Hematopoietic multipotent progenitor cell (in vitro differentiated cells): ENCODE results near the gene SOX12. TPM values are rescaled to one million over a fixed set of nuclear protein-coding genes. Genes with fewer than 3 reads are reported as not detected.

Experiments
- DNase-seq, 3 donors: peaks; one replicate each; pipeline ENCODE4 v3.0.0-alpha.2; 2011 to 2015; ENCODE audit warnings: low read depth in 2 of 3, low spot score in 2 of 3
- total RNA-seq: library from RNA; depleted of rRNA; stranded (reverse); fragments of >200 nt; gene quantifications from one replicate; pipeline ENCODE4 v1.2.3, GENCODE V29; 2012

Gene SOX12
- total RNA-seq, 1 donor = 12.4 TPM

- no peak for DNase-seq
Measured at GRCh38 chr20:358891-359555, 33.7 kb downstream of the SOX12 start.

- DNase-seq = no peak
Measured at GRCh38 chr20:361561-361960, 36.2 kb downstream of the SOX12 start.

- DNase-seq = peak in 2 of 3 donors; percentile 74 to 85
Measured at GRCh38 chr20:362271-363254, 37.2 kb downstream of the SOX12 start.

- no peak for DNase-seq
Measured at GRCh38 chr20:363319-364078, 38.1 kb downstream of the SOX12 start.

DNA sequence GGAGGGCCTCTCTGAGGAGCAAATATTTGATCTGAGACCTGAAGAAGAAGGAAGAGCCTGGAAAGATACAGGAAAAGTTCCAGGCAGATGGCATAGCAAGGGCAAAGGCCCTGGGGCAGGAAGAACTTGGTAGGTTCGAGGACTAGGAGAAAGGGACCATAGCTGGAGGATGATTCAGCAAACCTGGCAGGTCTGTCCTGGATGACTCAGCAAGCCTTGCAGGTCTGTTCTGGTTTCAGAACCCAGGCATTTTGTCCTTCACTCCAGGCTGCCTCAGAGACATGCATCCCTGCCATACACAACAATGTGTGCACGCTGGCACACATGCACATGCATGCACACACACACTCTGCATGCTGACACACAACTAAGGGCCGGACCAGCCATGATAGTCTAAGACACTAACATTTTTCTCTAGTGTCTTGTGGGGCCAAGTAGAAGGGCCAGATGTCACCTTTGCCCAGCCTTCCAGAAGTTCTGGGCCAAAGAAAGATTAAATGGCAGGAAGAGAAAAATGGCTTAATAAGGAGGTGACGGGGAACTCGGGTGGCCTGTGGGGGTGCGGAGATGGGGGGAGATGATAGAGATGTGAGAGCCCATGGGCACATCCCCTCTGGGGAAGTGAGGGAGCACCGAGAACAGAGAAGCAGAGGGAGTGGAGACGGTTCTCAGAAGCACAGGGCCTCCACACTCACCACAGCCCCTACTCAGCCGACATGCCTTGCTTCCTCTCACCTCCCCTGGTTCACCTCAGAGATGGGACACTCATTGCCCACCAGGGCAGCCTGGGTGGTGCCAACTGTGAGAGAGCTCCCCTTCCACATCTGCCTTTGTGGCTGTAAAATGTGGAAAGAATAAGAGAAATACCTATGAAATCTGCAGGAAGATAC, 39.8 kb downstream of the SOX12 start:
- peak in 1 of 3 donors; percentile 44 for DNase-seq

GRCh38 chr20:366041-366718, 40.8 kb downstream of the SOX12 start:
- DNase-seq = no peak

GRCh38 chr20:366719-367485, 41.5 kb downstream of the SOX12 start:
- no peak for DNase-seq

- DNase-seq = no peak
Measured at GRCh38 chr20:367486-367887, 42.1 kb downstream of the SOX12 start.

DNA sequence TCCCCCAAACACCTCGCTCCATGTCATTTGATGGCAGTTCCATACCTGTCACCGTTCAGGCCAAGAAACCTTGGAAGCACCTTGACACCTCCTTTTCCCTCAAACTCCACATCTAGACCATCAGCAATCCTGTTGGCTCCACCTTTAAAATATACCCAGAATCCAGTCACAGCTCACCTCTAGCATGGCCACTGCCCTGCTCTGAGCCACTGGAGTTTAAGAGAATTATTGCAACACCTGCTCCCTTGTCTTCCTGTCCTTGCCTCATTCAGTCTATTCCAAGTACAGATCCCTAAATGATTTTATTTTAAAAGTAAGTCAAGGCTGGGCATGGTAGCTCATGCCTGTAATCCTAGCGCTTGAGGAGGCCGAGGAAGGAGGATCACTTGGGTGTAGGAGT, 43.6 kb downstream of the SOX12 start:
- DNase-seq = no peak

GRCh38 chr20:370151-370600, 44.8 kb downstream of the SOX12 start:
- DNase-seq = no peak

DNA sequence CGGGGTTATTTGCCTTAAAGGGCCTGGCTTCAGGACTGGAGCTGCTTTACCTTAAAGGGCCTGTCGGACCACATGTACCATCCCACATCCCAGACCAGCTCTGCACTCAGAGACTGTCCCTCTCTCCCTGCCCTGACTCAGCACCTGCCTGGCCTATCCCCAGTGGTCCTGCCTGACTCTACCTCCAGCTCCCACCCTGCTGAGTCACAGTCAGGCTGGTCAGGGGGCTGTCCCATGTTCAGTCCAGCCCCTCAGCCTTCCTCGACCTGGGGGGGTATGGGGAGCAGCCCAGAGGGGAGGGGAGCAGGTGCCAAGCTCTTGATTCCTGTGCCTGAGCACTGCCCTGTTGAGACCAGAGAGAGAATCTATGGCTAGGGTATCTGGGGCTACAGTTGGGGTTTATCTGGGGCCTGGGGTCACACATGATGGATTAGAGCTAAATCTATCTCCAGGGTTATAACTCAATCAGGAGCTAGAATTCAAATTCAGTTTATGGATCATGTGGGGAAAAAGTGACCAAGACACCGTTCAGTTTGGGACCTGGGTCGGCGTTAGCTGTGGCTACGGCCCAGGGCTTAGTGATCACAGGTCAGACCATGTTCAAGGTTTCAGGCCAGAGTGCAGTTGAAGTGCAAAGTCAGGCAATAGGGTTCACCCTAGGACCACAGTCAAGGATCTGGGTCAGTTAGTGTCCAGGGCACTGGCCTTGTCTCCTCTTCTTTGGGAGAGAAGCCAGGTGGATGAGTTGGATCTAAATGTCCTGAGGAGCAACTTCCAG, 45.8 kb downstream of the SOX12 start:
- no peak for DNase-seq

DNA sequence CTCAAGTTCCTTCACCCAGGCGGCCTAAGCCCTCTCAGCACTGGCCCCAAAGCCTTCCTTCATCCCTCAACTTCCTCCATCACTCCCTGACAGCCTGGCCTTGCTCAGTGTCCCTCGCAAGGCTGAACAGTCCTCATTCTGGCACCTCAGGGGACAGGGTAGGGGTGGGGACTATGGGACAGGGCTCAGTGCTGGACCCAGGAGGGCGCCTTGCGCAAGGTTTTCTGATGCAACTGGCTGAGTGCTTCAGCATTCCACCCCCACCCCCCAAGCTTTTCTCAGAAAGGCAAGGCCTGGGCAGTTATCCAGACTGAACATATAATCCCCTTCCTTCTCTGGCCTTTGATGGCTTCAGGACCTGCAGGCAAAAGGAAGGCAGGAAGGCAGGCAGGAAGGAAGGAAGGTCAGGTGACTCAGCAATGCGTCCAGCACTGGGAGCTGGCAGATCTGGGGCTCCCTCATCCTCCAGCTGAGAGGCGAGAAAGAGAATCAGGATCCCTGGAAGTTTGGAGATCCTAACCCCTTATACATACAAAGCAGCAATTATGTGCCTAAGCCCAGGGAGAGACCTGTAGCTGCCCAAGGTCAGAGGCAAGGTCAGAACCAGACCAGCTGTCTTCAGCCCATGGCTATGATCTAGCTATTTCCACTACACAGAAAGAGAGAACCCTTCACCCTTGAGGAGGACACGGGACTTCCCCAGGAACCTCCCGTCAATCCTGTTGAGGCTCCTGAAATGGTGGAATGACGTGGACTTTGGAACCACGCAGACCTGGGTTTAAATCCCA, 46.6 kb downstream of the SOX12 start:
- peak in 2 of 3 donors; percentile 24 to 53 for DNase-seq

- DNase-seq = peak in 2 of 3 donors; percentile 33 to 46
Measured at GRCh38 chr20:372543-373082, 47.3 kb downstream of the SOX12 start.

DNA sequence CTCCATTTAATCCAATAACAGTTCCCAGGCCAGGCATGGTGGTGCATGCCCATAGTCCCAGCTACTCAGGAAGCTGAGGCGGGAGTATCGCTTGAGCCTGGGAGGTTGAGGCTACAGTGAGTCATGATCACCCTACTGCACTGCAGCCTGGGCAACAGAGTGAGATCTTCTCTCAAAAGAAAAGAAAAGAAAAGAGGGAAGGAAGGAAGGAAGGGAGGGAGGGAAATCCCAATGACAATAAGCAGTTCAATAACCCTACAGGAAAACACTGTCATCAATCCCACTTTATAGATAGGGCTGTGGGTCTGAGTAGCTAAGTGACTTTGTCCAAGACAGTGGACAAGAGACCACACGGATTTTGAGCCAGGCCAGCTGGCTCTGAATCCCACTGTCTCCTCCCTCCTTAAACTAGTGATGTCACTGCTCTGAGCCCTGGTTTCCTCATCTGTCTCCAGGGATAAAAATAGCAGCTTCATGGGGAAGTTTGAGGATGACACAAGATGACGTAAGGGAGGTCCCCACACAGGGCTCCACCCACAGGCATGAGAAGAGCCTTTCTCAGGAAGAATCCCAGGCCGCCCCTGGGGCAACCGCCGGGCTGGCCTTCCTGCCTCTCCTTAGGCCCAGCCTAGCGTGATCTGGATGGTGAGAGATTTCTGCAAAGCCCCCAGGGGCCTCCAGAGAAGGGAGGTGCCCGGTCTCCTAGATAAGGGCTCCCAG, 48.0 kb downstream of the SOX12 start:
- DNase-seq = peak in 2 of 3 donors; percentile 16 to 47

- DNase-seq = no peak
Measured at GRCh38 chr20:375265-375889, 50.0 kb downstream of the SOX12 start.

DNA sequence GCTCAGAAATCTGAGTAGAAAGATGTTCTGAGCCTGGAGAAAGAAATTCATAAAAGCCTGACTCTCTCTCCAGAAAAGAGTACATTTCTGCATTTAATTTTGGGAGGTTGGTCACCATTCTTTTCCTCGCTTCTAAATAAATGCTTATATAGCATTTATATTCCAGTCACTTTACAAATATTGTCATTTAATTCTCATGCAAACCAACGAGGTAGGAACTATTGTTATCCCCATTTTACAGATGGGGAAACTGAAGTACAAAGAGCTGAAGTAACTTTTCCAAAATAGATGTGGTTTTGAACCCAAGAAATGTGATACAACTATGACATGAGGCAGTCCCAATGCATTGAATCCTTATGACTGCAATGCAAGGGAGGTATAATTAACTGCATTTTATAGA, 50.7 kb downstream of the SOX12 start:
- no peak for DNase-seq
